OCI-LY7 (cell line): ENCODE data around the gene SEMA4D.

Source experiments
- EZH2phosphoT487 ChIP-seq: fragments of 200-600 bp; sonication (generic); IDR thresholded peaks from 2 replicates; pipeline ENCODE4 v1.6.1; 2018; ENCODE audit warnings: low read depth, borderline replicate concordance, mild to moderate bottlenecking, mixed run types, antibody characterized with exemption, low read length, moderate library complexity, mixed read lengths
- TF ChIP-seq, protein P1 (sequence below): fragments of 200-600 bp; sonication (generic); conservative IDR thresholded peaks from 2 replicates; pipeline ENCODE4 v1.5.1; 2014; ENCODE audit warnings: mild to moderate bottlenecking, antibody characterized with exemption, low read length, moderate library complexity, mixed read lengths

DNA sequence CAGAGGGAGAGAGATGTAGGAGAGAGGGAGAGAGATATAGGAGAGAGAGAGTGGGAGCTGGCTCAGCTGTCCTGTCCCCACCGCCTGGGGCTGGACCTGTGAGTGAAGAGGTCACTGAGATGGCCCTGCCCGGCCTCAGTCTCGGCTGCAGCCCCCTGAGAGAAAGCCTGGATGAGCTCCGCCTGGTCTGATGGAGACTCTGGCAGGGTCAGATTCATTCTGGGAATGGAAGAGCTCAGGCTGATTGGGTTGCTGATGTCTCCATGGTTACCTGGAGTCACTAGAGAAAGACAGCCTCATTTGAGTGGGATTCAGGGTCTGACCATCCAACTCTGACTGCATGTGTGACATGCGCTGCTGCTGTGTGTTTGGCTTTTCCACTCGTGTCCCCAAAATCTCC, 27.1 kb upstream of the SEMA4D start:
- TF ChIP-seq, protein P1, sequence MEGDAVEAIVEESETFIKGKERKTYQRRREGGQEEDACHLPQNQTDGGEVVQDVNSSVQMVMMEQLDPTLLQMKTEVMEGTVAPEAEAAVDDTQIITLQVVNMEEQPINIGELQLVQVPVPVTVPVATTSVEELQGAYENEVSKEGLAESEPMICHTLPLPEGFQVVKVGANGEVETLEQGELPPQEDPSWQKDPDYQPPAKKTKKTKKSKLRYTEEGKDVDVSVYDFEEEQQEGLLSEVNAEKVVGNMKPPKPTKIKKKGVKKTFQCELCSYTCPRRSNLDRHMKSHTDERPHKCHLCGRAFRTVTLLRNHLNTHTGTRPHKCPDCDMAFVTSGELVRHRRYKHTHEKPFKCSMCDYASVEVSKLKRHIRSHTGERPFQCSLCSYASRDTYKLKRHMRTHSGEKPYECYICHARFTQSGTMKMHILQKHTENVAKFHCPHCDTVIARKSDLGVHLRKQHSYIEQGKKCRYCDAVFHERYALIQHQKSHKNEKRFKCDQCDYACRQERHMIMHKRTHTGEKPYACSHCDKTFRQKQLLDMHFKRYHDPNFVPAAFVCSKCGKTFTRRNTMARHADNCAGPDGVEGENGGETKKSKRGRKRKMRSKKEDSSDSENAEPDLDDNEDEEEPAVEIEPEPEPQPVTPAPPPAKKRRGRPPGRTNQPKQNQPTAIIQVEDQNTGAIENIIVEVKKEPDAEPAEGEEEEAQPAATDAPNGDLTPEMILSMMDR, result no peak
- TF ChIP-seq EZH2phosphoT487, result no peak
